Esophagus squamous epithelium (tissue), 5 donors: ENCODE results near the gene R3HCC1L. TPM values are rescaled to one million over a fixed set of nuclear protein-coding genes. Genes with fewer than 3 reads are reported as not detected.

Source experiments
- DNase-seq: peaks from one replicate; lab custom pipeline; 2025; lab: John Stamatoyannopoulos, UW
- H3K27ac ChIP-seq, 4 donors: fragments of 200-600 bp; sonication (generic); one replicate each; pipeline ENCODE4 v1.5.1; 2016 to 2019; ENCODE audit warnings: mild to moderate bottlenecking in 1 of 4
- H3K27me3 ChIP-seq, 4 donors: fragments of 200-600 bp; sonication (generic); 1 replicate in 3 of 4; 2 replicates in 1 of 4; pipeline versions ENCODE4 v1.5.1 to v1.6.0; 2017 to 2021; ENCODE audit warnings: antibody characterized with exemption in 1 of 4
- H3K36me3 ChIP-seq, 3 donors: fragments of 200-600 bp; sonication (generic); one replicate each; pipeline ENCODE4 v1.5.1; 2016 to 2019
- H3K4me1 ChIP-seq, 3 donors: fragments of 200-600 bp; sonication (generic); one replicate each; pipeline ENCODE4 v1.5.1; 2017 to 2019
- H3K4me3 ChIP-seq, 4 donors: fragments of 200-600 bp; sonication (generic); 1 replicate in 3 of 4; 2 replicates in 1 of 4; pipeline ENCODE4 v1.5.1; 2016 to 2019; ENCODE audit warnings: mild to moderate bottlenecking in 2 of 4, moderate library complexity in 1 of 4
- H3K9me3 ChIP-seq, 3 donors: fragments of 200-600 bp; sonication (generic); one replicate each; pipeline ENCODE4 v1.5.1; 2016 to 2019
- CTCF ChIP-seq, 6 experiments: fragments of 450-650 bp in 4 of 6; fragments of 200-600 bp in 2 of 6; sonication (generic) in 2 of 6; IDR thresholded peaks; one replicate each; pipeline ENCODE4 v1.5.1; 2016 to 2019; ENCODE audit warnings: antibody characterized with exemption in 6 of 6, mild to moderate bottlenecking in 4 of 6, moderate library complexity in 4 of 6
- POLR2A ChIP-seq, 4 donors: fragments of 450-650 bp; IDR thresholded peaks; one replicate each; pipeline ENCODE4 v1.6.1; 2017; ENCODE audit warnings: antibody characterized with exemption in 4 of 4, mild to moderate bottlenecking in 4 of 4, moderate library complexity in 3 of 4
- WGBS, 2 donors: methylation state at CpG; one replicate each; pipeline ENCODE4 v1.1.5; 2018; 5-methylcytosine and 5-hydroxymethylcytosine counted together
- intact Hi-C: fragments of 100-400 bp; cut with DNase I; formaldehyde crosslinking; loops from one replicate; pipeline ENCODE4 v1.15.0; 2022
- total RNA-seq, 4 donors: library from RNA; depleted of rRNA; stranded (reverse); fragments of >200 nt; gene quantifications; one replicate each; pipeline ENCODE4 v1.1.0, GENCODE V29; 2016
- donor health status: DM: yes; HTN: yes; CAD: no.

Gene R3HCC1L
- total RNA-seq, 4 donors from 2014 or later: 5.5 to 12.5 (median 10.1) TPM

- Histone ChIP-seq H3K27ac (peak overlapping the region in 1 of 4 donors; percentile 21), H3K9me3 (no peaks in the 10 kb centered on the region), H3K36me3 (no peaks in the 10 kb centered on the region), H3K4me1 (peaks cover 0 to 10% (median 0%) of the 10 kb centered on the region in 3 donors), H3K4me3 (no peak overlapping the region), H3K27me3 (peaks cover 0 to 5% (median 0%) of the 10 kb centered on the region in 4 donors)
- WGBS, 2 donors: 62% methylated on average over 7 of the region's 14 CpGs; no CpG with 5 or more reads in 1 of the 2 donors
- intact Hi-C loops: no loop called here
- no peak for DNase-seq
- TF ChIP-seq CTCF (IDR thresholded peaks at IDR 0.05) (no peak), POLR2A (IDR thresholded peaks at IDR 0.05) (no peak)
These were observed 125.3 kb downstream of the R3HCC1L start for GRCh38 chr10:98259606-98260315.

- peak overlapping the region in 1 of 4 donors; percentile 21 for H3K27ac ChIP-seq
- peaks cover 0 to 5% (median 0%) of the 10 kb centered on the region in 4 donors for H3K27me3 ChIP-seq
- no peaks in the 10 kb centered on the region for H3K36me3 ChIP-seq
- no peak for DNase-seq
- H3K4me3 ChIP-seq: no peak overlapping the region
- H3K4me1 ChIP-seq: peaks cover 0 to 14% (median 0%) of the 10 kb centered on the region in 3 donors
- WGBS, 2 donors: 21 to 42% methylated on average over 9 of the region's 9 CpGs
- H3K9me3 ChIP-seq: no peaks in the 10 kb centered on the region
- intact Hi-C loops: no loop called here
- TF ChIP-seq CTCF (IDR thresholded peaks at IDR 0.05) (no peak), POLR2A (IDR thresholded peaks at IDR 0.05) (no peak)
These were observed 125.9 kb downstream of the R3HCC1L start for GRCh38 chr10:98260350-98260749.

GRCh38 chr10:98260752-98261151, 126.3 kb downstream of the R3HCC1L start:
- TF ChIP-seq POLR2A (IDR thresholded peaks at IDR 0.05): no peak
- TF ChIP-seq CTCF (IDR thresholded peaks at IDR 0.05): no peak
- Histone ChIP-seq H3K36me3 (no peaks in the 10 kb centered on the region), H3K4me3 (no peak overlapping the region), H3K27ac (no peak overlapping the region), H3K27me3 (peaks cover 0 to 9% (median 0%) of the 10 kb centered on the region in 4 donors), H3K9me3 (no peaks in the 10 kb centered on the region), H3K4me1 (peaks cover 0 to 18% (median 0%) of the 10 kb centered on the region in 3 donors)
- 60 to 69% methylated on average over 2 to 7 of the region's 14 CpGs for WGBS, 2 donors
- intact Hi-C loops: no loop called here
- DNase-seq: no peak

GRCh38 chr10:98261436-98262277, 127.2 kb downstream of the R3HCC1L start:
- H3K36me3 ChIP-seq: no peaks in the 10 kb centered on the region
- 50 to 78% methylated on average over 2 to 5 of the region's 15 CpGs for WGBS, 2 donors
- H3K9me3 ChIP-seq: no peaks in the 10 kb centered on the region
- TF ChIP-seq CTCF (IDR thresholded peaks at IDR 0.05): no peak
- TF ChIP-seq POLR2A (IDR thresholded peaks at IDR 0.05): no peak
- no peak for DNase-seq
- peaks cover 0 to 27% (median 0%) of the 10 kb centered on the region in 3 donors for H3K4me1 ChIP-seq
- H3K27me3 ChIP-seq: peaks cover 0 to 18% (median 0%) of the 10 kb centered on the region in 4 donors
- intact Hi-C loops: no loop called here
- H3K4me3 ChIP-seq: no peak overlapping the region
- no peak overlapping the region for H3K27ac ChIP-seq
